ENCODE data around the gene ZNF385B.

Gene ZNF385B

GRCh38 chr2:179691235-179691634, 170.2 kb downstream of the ZNF385B start:
- Histone ChIP-seq H2AFZ (ENCODE audit: low read length) (no peak overlapping the region), H3K9me3 (ENCODE audit: low read length) (no peaks in the 10 kb centered on the region), H3K4me2 (ENCODE audit: low read length) (no peak overlapping the region), H3K27me3 (ENCODE audit: insufficient read depth, low read length) (no peaks in the 10 kb centered on the region), H3K27ac (ENCODE audit: low read depth, low read length, poor library complexity, severe bottlenecking) (no peak overlapping the region), H3K9me2 (ENCODE audit: low read depth, low read length) (no peaks in the 10 kb centered on the region), H3F3A (ENCODE audit: insufficient read depth, low read length) (no peaks in the 10 kb centered on the region), H3K9ac (ENCODE audit: low read length) (no peak overlapping the region), H4K20me1 (ENCODE audit: insufficient read depth, low read length) (no peaks in the 10 kb centered on the region), H3K79me2 (ENCODE audit: insufficient read depth, low read length) (no peaks in the 10 kb centered on the region), H3K36me3 (ENCODE audit: insufficient read depth, low read length) (no peaks in the 10 kb centered on the region), H3K4me1 (ENCODE audit: insufficient read depth, low read length, severe bottlenecking) (no peaks in the 10 kb centered on the region), H3K4me3 (ENCODE audit: low read depth, low read length, poor library complexity, severe bottlenecking) (no peak overlapping the region)
- TF ChIP-seq EZH2 (IDR thresholded peaks at IDR 0.05; ENCODE audit: borderline replicate concordance, low read length): no peak
- no peak for TF ChIP-seq CTCF (IDR thresholded peaks at IDR 0.05; ENCODE audit: low read length)

DNA sequence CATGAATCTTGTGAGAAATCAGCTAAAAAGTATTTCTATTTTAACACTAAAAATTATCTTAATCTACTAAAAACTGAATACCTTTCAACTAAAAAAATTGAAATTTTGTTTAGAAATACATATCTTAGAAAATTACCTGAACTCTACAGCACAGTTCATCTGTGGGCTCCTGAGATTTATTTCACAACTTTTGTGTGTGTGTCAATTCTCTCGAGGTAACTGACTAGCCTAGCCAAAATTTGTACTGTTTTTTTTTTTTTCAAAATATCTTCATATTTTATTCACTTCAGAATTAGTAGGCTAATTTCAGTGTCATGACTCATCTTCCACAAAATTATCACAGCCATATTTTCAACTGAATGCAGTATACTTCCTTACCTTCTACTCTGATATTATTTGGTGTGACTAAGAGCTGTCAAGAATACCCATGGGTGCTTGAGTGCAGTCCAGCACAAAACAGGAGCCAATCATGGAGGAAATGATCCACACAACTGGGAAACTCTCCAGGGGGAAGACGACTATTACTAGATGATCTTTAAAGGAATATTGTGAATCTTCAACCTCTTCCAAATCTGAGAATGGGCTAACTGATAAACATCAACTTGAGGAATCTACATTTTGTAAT, 174.6 kb downstream of the ZNF385B start:
- no peaks in the 10 kb centered on the region for H3K79me2 ChIP-seq (ENCODE audit: insufficient read depth, low read length)
- H3K4me2 ChIP-seq (ENCODE audit: low read length): no peak overlapping the region
- H3F3A ChIP-seq (ENCODE audit: insufficient read depth, low read length): no peaks in the 10 kb centered on the region
- H3K4me1 ChIP-seq (ENCODE audit: insufficient read depth, low read length, severe bottlenecking): no peaks in the 10 kb centered on the region
- no peaks in the 10 kb centered on the region for H3K27me3 ChIP-seq (ENCODE audit: insufficient read depth, low read length)
- H3K9me3 ChIP-seq (ENCODE audit: low read length): no peaks in the 10 kb centered on the region
- H3K9me2 ChIP-seq (ENCODE audit: low read depth, low read length): no peaks in the 10 kb centered on the region
- no peak overlapping the region for H3K27ac ChIP-seq (ENCODE audit: low read depth, low read length, poor library complexity, severe bottlenecking)
- H4K20me1 ChIP-seq (ENCODE audit: insufficient read depth, low read length): no peaks in the 10 kb centered on the region
- TF ChIP-seq CTCF (IDR thresholded peaks at IDR 0.05; ENCODE audit: low read length) (no peak), EZH2 (IDR thresholded peaks at IDR 0.05; ENCODE audit: borderline replicate concordance, low read length) (no peak)
- no peak overlapping the region for H2AFZ ChIP-seq (ENCODE audit: low read length)
- no peak overlapping the region for H3K4me3 ChIP-seq (ENCODE audit: low read depth, low read length, poor library complexity, severe bottlenecking)
- no peak overlapping the region for H3K9ac ChIP-seq (ENCODE audit: low read length)
- no peaks in the 10 kb centered on the region for H3K36me3 ChIP-seq (ENCODE audit: insufficient read depth, low read length)

DNA sequence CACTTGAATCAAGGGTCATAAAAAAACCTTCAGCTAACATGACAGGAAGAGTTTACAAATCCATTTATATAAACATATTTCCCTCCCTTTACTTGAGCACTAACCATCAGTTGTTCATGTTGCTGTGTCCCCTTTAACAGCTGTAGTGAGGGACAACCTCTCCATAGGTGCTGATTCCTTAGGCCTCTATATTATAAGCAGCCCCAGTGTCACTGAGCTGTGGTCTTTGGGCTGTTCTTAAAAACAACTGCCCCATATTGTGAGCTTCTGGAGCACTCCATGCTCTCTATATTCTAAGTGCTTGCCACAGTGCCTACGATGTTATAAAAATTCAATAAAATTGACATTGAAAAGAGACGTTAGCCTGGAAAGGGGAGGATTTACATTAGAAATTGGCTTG, 175.3 kb downstream of the ZNF385B start:
- Histone ChIP-seq H3F3A (ENCODE audit: insufficient read depth, low read length) (no peaks in the 10 kb centered on the region), H3K79me2 (ENCODE audit: insufficient read depth, low read length) (no peaks in the 10 kb centered on the region), H2AFZ (ENCODE audit: low read length) (no peak overlapping the region), H3K9me3 (ENCODE audit: low read length) (no peaks in the 10 kb centered on the region), H3K27ac (ENCODE audit: low read depth, low read length, poor library complexity, severe bottlenecking) (no peak overlapping the region), H3K36me3 (ENCODE audit: insufficient read depth, low read length) (no peaks in the 10 kb centered on the region), H3K9me2 (ENCODE audit: low read depth, low read length) (no peaks in the 10 kb centered on the region), H3K4me3 (ENCODE audit: low read depth, low read length, poor library complexity, severe bottlenecking) (no peak overlapping the region), H3K4me1 (ENCODE audit: insufficient read depth, low read length, severe bottlenecking) (no peaks in the 10 kb centered on the region), H3K27me3 (ENCODE audit: insufficient read depth, low read length) (no peaks in the 10 kb centered on the region), H3K9ac (ENCODE audit: low read length) (no peak overlapping the region), H3K4me2 (ENCODE audit: low read length) (no peak overlapping the region), H4K20me1 (ENCODE audit: insufficient read depth, low read length) (no peaks in the 10 kb centered on the region)
- TF ChIP-seq CTCF (IDR thresholded peaks at IDR 0.05; ENCODE audit: low read length) (no peak), EZH2 (IDR thresholded peaks at IDR 0.05; ENCODE audit: borderline replicate concordance, low read length) (no peak)

Data from OCI-LY1 (cell line).